ENCODE data around the gene HLA-DQB2.
A peak's percentile ranks its signal among the peaks of the same experiment; 100 is the strongest.
"Not testable (repeated sequence)": the region's sequence is repeated elsewhere in the genome, so short reads cannot be mapped to it uniquely, and the experiment has no call there.

Gene HLA-DQB2

GRCh38 chr6:32763421-32763820, at the start of gene HLA-DQB2:
Gene HLA-DQB2, minus strand, starts transcription at chr6:32763532. Its CDS starts 62 bp downstream, at chr6:32763470.
- peak within 1 kb of the TSS; percentile 70 for H3K4me3 Mint-ChIP-seq
- intact Hi-C loops (cut with micrococcal nuclease): no loop called here
- peaks cover 64% of the 10 kb centered on the region for H3K27me3 Mint-ChIP-seq
- H3K4me1 Mint-ChIP-seq (ENCODE audit: low read depth): peaks cover 25% of the 10 kb centered on the region
- peak within 1 kb of the TSS; percentile 62 for H3K27ac Mint-ChIP-seq
- no peaks in the 10 kb centered on the region for H3K9me3 Mint-ChIP-seq
- H3K36me3 Mint-ChIP-seq (ENCODE audit: low read depth): peaks cover 18% of the 10 kb centered on the region

- H3K9me3 Mint-ChIP-seq: no peaks in the 10 kb centered on the region
- H3K27ac Mint-ChIP-seq: no peak overlapping the region
- no peaks in the 10 kb centered on the region for H3K36me3 Mint-ChIP-seq (ENCODE audit: low read depth)
- H3K27me3 Mint-ChIP-seq: peaks cover 9% of the 10 kb centered on the region
- peaks cover 12% of the 10 kb centered on the region for H3K4me1 Mint-ChIP-seq (ENCODE audit: low read depth)
- H3K4me3 Mint-ChIP-seq: no peak overlapping the region
- intact Hi-C loops (cut with micrococcal nuclease): no loop called here
These were observed 45.8 kb upstream of the HLA-DQB2 start for GRCh38 chr6:32809171-32809570.

GRCh38 chr6:32807020-32807580, 43.8 kb upstream of the HLA-DQB2 start:
- no peaks in the 10 kb centered on the region for H3K9me3 Mint-ChIP-seq
- intact Hi-C loops (cut with micrococcal nuclease): no loop called here
- H3K27me3 Mint-ChIP-seq: peaks cover 22% of the 10 kb centered on the region
- no peaks in the 10 kb centered on the region for H3K36me3 Mint-ChIP-seq (ENCODE audit: low read depth)
- peaks cover 22% of the 10 kb centered on the region for H3K4me1 Mint-ChIP-seq (ENCODE audit: low read depth)
- no peak overlapping the region for H3K4me3 Mint-ChIP-seq
- no peak overlapping the region for H3K27ac Mint-ChIP-seq

- Mint-ChIP-seq H3K4me1 (ENCODE audit: low read depth) (peaks cover 22% of the 10 kb centered on the region), H3K27me3 (peaks cover 26% of the 10 kb centered on the region)
- H3K4me3 Mint-ChIP-seq; H3K9me3 Mint-ChIP-seq; H3K36me3 Mint-ChIP-seq (ENCODE audit: low read depth); H3K27ac Mint-ChIP-seq; intact Hi-C loops (cut with micrococcal nuclease): not testable (repeated sequence)
These were observed 42.1 kb upstream of the HLA-DQB2 start for GRCh38 chr6:32805404-32805803.

GRCh38 chr6:32803416-32803815, 40.1 kb upstream of the HLA-DQB2 start:
- H3K27ac Mint-ChIP-seq: no peak overlapping the region
- peaks cover 14% of the 10 kb centered on the region for H3K9me3 Mint-ChIP-seq
- intact Hi-C loops (cut with micrococcal nuclease): no loop called here
- peaks cover 26% of the 10 kb centered on the region for H3K27me3 Mint-ChIP-seq
- H3K36me3 Mint-ChIP-seq (ENCODE audit: low read depth): peaks cover 8% of the 10 kb centered on the region
- peaks cover 25% of the 10 kb centered on the region for H3K4me1 Mint-ChIP-seq (ENCODE audit: low read depth)
- no peak overlapping the region for H3K4me3 Mint-ChIP-seq

GRCh38 chr6:32799740-32800139, 36.4 kb upstream of the HLA-DQB2 start:
- peaks cover 22% of the 10 kb centered on the region for H3K27me3 Mint-ChIP-seq
- peaks cover 48% of the 10 kb centered on the region for H3K4me1 Mint-ChIP-seq (ENCODE audit: low read depth)
- peaks cover 19% of the 10 kb centered on the region for H3K9me3 Mint-ChIP-seq
- H3K27ac Mint-ChIP-seq: no peak overlapping the region
- intact Hi-C loops (cut with micrococcal nuclease): no loop called here
- peaks cover 12% of the 10 kb centered on the region for H3K36me3 Mint-ChIP-seq (ENCODE audit: low read depth)
- H3K4me3 Mint-ChIP-seq: no peak overlapping the region

- H3K27ac Mint-ChIP-seq: no peak overlapping the region
- peaks cover 18% of the 10 kb centered on the region for H3K27me3 Mint-ChIP-seq
- peaks cover 19% of the 10 kb centered on the region for H3K9me3 Mint-ChIP-seq
These were observed 35.8 kb upstream of the HLA-DQB2 start for GRCh38 chr6:32799168-32799567.

GRCh38 chr6:32796848-32797776, 33.8 kb upstream of the HLA-DQB2 start:
- intact Hi-C loops (cut with micrococcal nuclease): no loop called here
- H3K27me3 Mint-ChIP-seq: peaks cover 4% of the 10 kb centered on the region
- H3K4me3 Mint-ChIP-seq: peak overlapping the region; percentile 73
- H3K27ac Mint-ChIP-seq: peak overlapping the region; percentile 88
- H3K36me3 Mint-ChIP-seq (ENCODE audit: low read depth): peaks cover 12% of the 10 kb centered on the region
- H3K9me3 Mint-ChIP-seq: peaks cover 19% of the 10 kb centered on the region
- peaks cover 61% of the 10 kb centered on the region for H3K4me1 Mint-ChIP-seq (ENCODE audit: low read depth)

More at GRCh38 chr6:32799168-32799567, 35.8 kb upstream of the HLA-DQB2 start:
- peaks cover 53% of the 10 kb centered on the region for H3K4me1 Mint-ChIP-seq (ENCODE audit: low read depth)
- H3K36me3 Mint-ChIP-seq (ENCODE audit: low read depth): peaks cover 12% of the 10 kb centered on the region
- no peak overlapping the region for H3K4me3 Mint-ChIP-seq
- intact Hi-C loops (cut with micrococcal nuclease): no loop called here

GRCh38 chr6:32794510-32794909, 31.2 kb upstream of the HLA-DQB2 start:
- Mint-ChIP-seq H3K27me3 (no peaks in the 10 kb centered on the region), H3K4me3 (peak overlapping the region; percentile 52), H3K27ac (peak overlapping the region; percentile 88), H3K4me1 (ENCODE audit: low read depth) (peaks cover 78% of the 10 kb centered on the region), H3K36me3 (ENCODE audit: low read depth) (peaks cover 12% of the 10 kb centered on the region), H3K9me3 (peaks cover 16% of the 10 kb centered on the region)
- intact Hi-C loops (cut with micrococcal nuclease): loop anchor here (1.0 kb wide), 1 partner anchor 8 kb away; no protein-coding TSS in a partner anchor

GRCh38 chr6:32792901-32793435, 29.6 kb upstream of the HLA-DQB2 start:
- peaks cover 71% of the 10 kb centered on the region for H3K4me1 Mint-ChIP-seq (ENCODE audit: low read depth)
- intact Hi-C loops (cut with micrococcal nuclease): no loop called here
- H3K9me3 Mint-ChIP-seq: peaks cover under 1% of the 10 kb centered on the region
- H3K27me3 Mint-ChIP-seq: peaks cover 3% of the 10 kb centered on the region
- H3K4me3 Mint-ChIP-seq: no peak overlapping the region
- H3K36me3 Mint-ChIP-seq (ENCODE audit: low read depth): no peaks in the 10 kb centered on the region
- H3K27ac Mint-ChIP-seq: peak overlapping the region; percentile 88

GRCh38 chr6:32790306-32790705, 27.0 kb upstream of the HLA-DQB2 start:
- intact Hi-C loops (cut with micrococcal nuclease): no loop called here
- Mint-ChIP-seq H3K4me3 (no peak overlapping the region), H3K27ac (no peak overlapping the region), H3K27me3 (peaks cover 4% of the 10 kb centered on the region), H3K4me1 (ENCODE audit: low read depth) (peaks cover 64% of the 10 kb centered on the region), H3K36me3 (ENCODE audit: low read depth) (no peaks in the 10 kb centered on the region), H3K9me3 (no peaks in the 10 kb centered on the region)

GRCh38 chr6:32785781-32786533, 22.6 kb upstream of the HLA-DQB2 start:
- peak overlapping the region; percentile 87 for H3K27ac Mint-ChIP-seq
- H3K27me3 Mint-ChIP-seq: peaks cover 4% of the 10 kb centered on the region
- H3K9me3 Mint-ChIP-seq: no peaks in the 10 kb centered on the region
- peaks cover 31% of the 10 kb centered on the region for H3K4me1 Mint-ChIP-seq (ENCODE audit: low read depth)
- no peak overlapping the region for H3K4me3 Mint-ChIP-seq
- intact Hi-C loops (cut with micrococcal nuclease): loop anchor here (1.0 to 5.0 kb wide), 4 partner anchors 8 to 371 kb away; no protein-coding TSS in a partner anchor
- H3K36me3 Mint-ChIP-seq (ENCODE audit: low read depth): no peaks in the 10 kb centered on the region

- peaks cover 45% of the 10 kb centered on the region for H3K4me1 Mint-ChIP-seq (ENCODE audit: low read depth)
- H3K27me3 Mint-ChIP-seq; H3K36me3 Mint-ChIP-seq (ENCODE audit: low read depth); H3K9me3 Mint-ChIP-seq; H3K27ac Mint-ChIP-seq; intact Hi-C loops (cut with micrococcal nuclease); H3K4me3 Mint-ChIP-seq: not testable (repeated sequence)
These were observed 19.6 kb upstream of the HLA-DQB2 start for GRCh38 chr6:32782923-32783322.

All from dendritic cell treated with granulocyte-macrophage colony-stimulating factor and Interleukin-4, amounts not matched to agents 40 ng/mL and 50 ng/mL, for 4 days (primary cell).